NCI-H1930 (cell line): Measurements from ENCODE around the gene DCTPP1.
A peak's percentile ranks its signal among the peaks of the same experiment; 100 is the strongest.

Experiments
- DNase-seq, 2 experiments: peaks; one replicate each; lab custom pipeline; 2025; lab: John Stamatoyannopoulos, UW

The DCTPP1 gene

GRCh38 chr16:30447512-30448226 lies 17.8 kb upstream of the DCTPP1 start:
- no peak for DNase-seq

- no peak for DNase-seq
These were observed 16.4 kb upstream of the DCTPP1 start for GRCh38 chr16:30446203-30446595.

- peak; percentile 91 to 97 for DNase-seq
These were observed 15.8 kb upstream of the DCTPP1 start, which contains the start of gene SEPHS2 for GRCh38 chr16:30445408-30446202. SEPHS2 (minus strand) TSS chr16:30445874; CDS start chr16:30445727, 147 bp downstream.

GRCh38 chr16:30445149-30445407 lies 15.2 kb upstream of the DCTPP1 start:
- no peak for DNase-seq

DNA sequence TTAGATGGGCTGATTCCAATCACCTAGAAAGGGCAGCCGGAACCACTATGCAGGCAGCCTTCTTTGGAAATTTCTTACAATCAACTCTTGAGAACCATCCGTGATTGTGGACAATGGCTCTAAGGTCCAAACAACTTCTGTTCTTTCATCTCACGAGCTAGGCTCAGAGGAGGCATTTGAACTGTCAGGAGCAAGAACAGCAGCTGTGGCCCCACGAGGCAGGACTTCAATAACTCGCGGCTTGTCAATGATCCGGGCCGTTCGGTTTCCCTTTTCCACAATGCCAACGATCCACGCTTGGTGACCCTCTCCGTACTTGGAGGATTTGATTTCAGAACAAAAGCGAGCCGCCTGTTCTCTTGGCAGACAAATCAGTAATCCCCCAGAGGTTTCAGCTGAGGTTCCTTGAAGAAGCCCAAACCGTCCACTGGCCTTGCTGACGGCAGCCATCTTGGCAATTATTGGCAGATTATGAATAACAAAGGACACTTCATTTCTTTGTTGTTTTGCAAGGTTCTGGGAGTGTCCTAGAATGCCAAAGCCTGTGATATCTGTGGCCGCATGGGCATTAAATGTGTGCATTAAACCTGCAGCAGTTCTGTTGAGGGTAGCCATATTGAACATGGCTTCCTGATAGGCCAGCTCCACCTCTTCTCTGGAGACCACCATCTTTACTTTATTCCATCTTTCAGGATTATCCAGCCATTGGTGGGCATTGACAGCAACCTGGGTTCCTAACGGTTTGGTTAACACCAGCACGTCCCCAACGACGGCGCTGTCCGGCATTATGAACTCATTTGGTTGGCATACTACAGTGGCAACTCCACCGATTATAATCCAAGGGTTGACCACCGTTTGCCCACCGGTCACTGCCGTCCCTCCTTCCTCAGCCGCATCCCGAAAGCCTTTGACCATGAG lies 14.7 kb upstream of the DCTPP1 start:
- no peak for DNase-seq

DNA sequence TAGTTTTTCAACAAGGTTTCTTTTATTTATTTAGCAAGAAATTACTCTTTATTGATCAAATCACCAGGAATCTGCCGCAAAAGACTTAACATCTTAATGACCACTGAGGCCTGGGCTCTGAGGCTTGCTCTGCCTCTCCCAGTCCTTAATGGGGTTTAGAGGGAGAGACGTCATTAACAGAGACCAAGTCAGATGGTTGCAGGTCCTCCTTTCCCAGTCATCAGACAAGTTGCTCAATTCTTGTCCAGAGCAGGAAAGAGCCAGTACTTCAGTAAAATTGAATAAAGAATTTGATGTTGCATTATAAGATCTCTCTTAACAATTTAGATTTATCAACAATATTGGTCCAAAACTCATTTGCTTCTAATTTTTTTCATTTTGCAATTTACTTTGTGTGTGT lies 13.8 kb upstream of the DCTPP1 start:
- DNase-seq: no peak

DNA sequence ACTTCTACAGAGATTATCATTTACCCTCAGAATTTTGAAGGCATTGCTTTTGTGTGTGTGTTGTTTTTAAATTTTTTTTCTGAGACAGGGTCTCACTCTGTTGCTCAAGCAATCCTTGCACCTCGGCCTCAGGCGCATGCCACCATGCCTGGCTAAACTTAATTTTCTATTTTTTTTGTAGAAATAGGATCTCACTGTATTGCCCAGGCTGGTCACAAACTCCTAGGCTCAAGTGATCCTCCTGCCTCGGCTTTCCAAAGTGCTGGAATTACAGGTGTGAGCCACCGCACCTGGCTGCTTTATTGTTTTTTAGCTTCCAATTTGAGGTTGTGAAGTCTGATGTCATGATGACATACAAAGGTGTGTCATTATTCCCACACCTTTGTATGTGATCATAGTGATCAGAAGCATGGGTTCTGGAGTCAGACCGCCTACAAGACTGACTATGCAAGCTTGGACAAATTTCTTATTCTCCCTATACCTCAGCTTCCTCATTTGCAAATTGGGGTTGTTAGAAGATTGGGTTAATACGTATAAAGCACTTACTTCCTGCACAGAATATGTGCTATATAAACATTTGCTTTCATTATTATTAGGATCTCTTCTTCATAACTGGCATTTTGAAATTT lies 10.0 kb upstream of the DCTPP1 start:
- DNase-seq: no peak

DNA sequence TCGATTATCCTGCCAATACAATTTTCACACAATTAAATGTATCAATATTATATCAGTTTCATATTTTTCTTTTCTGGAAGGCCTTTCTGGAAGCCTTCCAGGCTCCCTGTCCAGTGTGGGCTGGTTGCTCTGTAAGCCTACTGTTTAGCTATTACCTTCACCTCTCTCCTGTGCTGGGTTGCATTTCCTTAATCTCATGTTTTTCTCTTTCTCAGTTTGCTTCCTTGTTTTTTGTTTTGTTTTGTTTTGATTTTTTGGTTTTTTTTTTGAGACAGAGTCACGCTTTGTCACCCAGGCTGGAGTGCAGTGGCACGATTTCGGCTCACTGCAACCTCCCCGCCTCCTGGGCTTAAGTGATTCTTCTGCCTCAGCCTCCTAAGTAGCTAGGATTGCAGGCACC lies 9.0 kb upstream of the DCTPP1 start:
- no peak for DNase-seq

DNA sequence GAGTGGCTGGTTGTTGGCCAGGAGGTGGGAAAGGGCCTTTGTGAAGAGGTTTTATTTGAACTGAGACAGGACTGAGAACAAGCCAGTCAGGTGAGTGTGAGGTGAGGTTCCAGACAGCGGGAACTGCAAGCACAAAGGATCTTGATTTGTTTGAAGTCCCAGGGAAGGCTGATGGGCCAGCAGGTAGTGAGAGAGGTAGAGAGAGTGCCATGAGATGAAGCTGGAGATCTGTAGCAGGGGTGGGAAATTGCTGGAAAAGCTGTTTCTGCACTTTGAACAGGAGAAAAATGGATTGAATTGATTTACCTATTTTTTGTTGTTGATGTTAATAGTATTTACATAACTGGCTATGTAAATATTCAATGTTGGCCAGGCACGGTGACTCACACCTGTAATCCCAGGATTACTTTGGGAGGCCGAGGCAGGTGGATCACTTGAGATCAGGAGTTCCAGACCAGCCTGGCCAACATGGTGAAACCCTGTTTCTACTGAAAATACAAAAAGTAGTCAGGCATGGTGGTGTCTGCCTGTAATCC lies 7.7 kb upstream of the DCTPP1 start:
- peak in 1 of 2 experiments; percentile 47 for DNase-seq

GRCh38 chr16:30434852-30435251 lies 5.0 kb upstream of the DCTPP1 start:
- no peak for DNase-seq

DNA sequence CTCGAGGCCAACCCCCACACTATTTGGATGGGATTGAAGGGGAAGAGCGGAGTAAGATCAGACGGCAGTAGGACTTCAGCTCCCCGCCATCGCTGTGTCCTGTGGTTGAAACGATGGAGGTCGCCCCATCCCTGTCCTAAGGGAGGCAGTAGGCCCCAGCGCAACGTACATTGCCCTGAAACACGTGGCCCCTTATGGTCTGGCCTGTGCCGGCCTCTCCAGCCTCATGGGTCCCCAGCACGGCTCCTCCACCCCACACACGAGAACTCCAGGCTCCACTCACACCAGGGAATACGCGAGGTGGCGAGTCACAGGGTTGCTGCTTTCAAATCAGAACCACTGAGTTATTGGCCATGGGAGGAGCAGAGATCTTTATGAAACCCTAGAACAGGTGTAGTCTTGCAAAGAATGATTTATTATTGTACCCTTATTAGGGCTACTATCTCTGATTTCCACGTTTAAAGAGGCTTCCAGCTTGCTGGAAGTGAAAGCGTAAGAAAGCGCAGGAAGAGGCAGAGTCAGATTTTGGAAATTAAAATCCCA lies 669 bp upstream of the DCTPP1 start:
- DNase-seq: peak; percentile 80 to 83

DNA sequence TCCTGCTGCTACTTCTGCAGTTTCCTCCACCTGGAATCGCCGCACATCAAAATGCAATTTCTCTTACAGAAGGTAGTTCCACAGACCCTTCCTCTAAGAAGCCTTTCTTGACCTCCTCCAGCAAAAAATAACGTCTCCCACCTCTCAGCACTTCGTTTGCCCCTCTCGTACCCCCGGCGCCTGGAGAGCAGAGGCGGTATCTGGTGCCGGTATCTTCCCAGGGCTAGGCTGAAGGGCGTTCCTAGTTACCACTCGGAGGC lies 482 bp downstream of the DCTPP1 start:
- no peak for DNase-seq

- DNase-seq: no peak
These were observed 1.8 kb downstream of the DCTPP1 start for GRCh38 chr16:30428055-30428454.

- no peak for DNase-seq
These were observed 8.8 kb downstream of the DCTPP1 start for GRCh38 chr16:30421010-30421409.

GRCh38 chr16:30418350-30419181 lies 11.3 kb downstream of the DCTPP1 start:
- DNase-seq: no peak

DNA sequence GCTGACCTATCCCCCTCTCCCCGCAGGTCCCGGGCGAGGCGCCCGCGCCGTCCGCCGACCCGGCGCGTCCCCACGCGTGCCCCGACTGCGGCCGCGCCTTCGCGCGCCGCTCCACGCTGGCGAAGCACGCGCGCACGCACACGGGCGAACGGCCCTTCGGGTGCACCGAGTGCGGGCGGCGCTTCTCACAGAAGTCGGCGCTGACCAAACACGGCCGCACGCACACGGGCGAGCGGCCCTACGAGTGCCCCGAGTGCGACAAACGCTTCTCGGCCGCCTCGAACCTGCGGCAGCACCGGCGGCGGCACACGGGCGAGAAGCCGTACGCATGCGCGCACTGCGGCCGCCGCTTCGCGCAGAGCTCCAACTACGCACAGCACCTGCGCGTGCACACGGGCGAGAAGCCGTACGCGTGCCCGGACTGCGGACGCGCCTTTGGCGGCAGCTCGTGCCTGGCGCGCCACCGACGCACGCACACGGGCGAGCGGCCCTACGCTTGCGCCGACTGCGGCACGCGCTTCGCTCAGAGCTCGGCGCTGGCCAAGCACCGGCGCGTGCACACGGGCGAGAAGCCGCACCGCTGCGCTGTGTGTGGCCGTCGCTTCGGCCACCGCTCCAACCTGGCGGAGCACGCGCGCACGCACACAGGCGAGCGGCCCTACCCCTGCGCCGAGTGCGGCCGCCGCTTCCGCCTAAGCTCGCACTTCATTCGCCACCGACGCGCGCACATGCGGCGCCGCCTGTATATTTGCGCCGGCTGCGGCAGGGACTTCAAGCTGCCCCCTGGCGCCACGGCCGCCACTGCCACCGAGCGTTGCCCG lies 12.1 kb downstream of the DCTPP1 start:
- peak; percentile 94 to 98 for DNase-seq

DNA sequence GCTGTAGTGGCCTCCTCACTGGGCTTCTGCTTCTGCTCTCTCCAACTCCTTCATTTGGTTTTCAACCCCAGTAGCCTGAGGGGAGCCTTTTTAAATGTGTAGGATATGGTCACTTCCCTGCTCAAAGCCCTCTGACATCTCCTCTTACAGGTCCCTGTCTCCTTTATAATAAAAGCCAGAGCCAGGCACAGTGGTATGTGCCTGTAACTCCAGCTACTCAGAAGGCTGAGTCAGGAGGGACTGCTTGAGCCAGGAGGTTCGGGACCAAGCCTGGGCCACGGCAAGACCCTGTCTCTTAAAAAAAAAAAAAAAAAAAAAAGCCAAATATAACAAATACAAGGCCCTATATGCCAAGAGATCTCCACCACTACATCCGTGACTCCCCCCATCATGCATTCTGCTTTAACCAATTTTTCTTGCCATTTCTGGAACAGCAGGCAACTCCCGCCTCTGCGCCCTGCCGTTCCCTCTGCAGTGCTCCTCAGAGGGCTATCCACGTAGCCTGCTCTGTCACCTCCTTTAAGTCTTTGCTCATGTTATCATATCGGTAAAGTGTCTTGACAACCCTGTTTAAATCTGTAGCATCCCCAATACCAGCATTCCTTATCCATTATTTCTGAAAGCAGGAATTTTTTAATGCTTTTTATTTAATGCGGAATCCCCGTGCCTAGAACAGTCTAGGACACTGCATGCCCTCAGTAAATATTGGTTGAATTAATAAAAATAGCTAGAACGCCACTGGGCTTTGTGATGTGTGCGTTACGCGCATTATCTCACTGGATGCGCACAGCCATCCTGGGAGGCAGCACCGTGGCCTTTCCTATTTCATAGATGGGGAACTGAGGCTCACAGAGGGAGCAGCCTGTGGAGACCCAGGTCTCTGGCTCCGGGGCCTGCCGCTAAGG lies 13.0 kb downstream of the DCTPP1 start:
- no peak for DNase-seq

DNA sequence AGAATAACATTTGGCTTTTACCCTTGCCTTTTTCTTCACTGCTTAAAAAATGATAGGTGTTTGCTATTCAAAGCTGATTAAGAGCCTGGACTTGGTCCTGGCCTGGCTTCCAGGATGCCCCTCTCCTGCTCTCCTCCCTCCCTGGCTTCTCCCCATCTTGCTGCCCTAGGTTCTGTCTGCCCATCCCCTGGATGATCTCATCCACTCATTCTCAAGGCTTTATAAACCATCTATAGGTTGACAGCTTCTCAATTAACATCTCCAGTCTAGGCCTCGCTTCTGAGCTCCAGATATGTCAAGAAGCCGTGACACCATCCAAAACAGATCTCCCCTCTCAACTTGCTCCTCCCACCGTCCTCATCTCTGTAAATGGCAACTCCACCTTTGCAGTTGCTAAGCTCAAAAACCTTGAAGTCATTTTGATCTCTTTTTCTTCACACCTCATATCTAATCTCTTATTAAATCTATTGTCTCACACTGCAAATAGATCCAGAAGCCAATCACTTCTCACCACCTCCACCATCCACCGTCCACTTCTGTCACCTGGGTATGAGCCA lies 13.7 kb downstream of the DCTPP1 start:
- DNase-seq: no peak

DNA sequence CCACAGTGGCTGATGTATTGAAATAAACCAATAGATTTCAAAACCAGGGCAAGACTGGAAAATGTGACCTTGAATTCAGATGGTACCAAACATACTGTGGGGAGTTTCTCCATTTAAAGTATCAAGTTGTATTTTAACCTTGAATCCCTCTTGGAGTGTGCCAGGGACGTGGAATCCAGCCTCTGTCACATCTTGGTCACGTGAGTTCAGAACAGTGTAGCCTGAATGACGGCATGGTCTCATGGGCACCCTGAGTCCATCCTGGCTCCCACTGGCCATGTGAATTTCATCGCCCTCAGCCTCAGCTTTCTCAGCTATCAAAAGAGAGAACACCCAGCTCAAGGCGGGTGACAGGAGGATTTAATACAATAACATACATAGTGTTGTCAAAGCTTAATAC lies 15.7 kb downstream of the DCTPP1 start:
- no peak for DNase-seq
